GM18519 (cell line): Measurements from ENCODE around the gene CACNA1G.

Experiments
- ATAC-seq: cut with Tn5 transposase; IDR thresholded peaks from one replicate; pipeline ENCODE4 v1.9.1; 2021; ENCODE audit warnings: mild to moderate bottlenecking, moderate library complexity; ENCODE audit not compliant: unreplicated experiment, low FRiP score

Gene CACNA1G

GRCh38 chr17:50607522-50608175, 47.1 kb downstream of the CACNA1G start:
- no peak for ATAC-seq

- no peak for ATAC-seq
Measured at GRCh38 chr17:50608700-50609379, 48.3 kb downstream of the CACNA1G start.

- no peak for ATAC-seq
Measured at GRCh38 chr17:50609380-50610074, 49.0 kb downstream of the CACNA1G start.

GRCh38 chr17:50611634-50612033, 51.1 kb downstream of the CACNA1G start:
- ATAC-seq: no peak

GRCh38 chr17:50612281-50612680, 51.8 kb downstream of the CACNA1G start:
- ATAC-seq: no peak

- ATAC-seq: no peak
Measured at GRCh38 chr17:50613007-50613992, 52.8 kb downstream of the CACNA1G start.

GRCh38 chr17:50614471-50615051, 54.0 kb downstream of the CACNA1G start:
- ATAC-seq: no peak

- ATAC-seq: no peak
Measured at GRCh38 chr17:50615828-50616227, 55.3 kb downstream of the CACNA1G start.

- no peak for ATAC-seq
Measured at GRCh38 chr17:50618300-50618699, 57.8 kb downstream of the CACNA1G start.

GRCh38 chr17:50618941-50619340, 58.4 kb downstream of the CACNA1G start:
- no peak for ATAC-seq

- ATAC-seq: no peak
Measured at GRCh38 chr17:50619489-50619888, 59.0 kb downstream of the CACNA1G start.

- ATAC-seq: no peak
Measured at GRCh38 chr17:50620237-50620636, 59.7 kb downstream of the CACNA1G start.

GRCh38 chr17:50620858-50621257, 60.3 kb downstream of the CACNA1G start:
- no peak for ATAC-seq

- ATAC-seq: no peak
Measured at GRCh38 chr17:50621574-50622031, 61.1 kb downstream of the CACNA1G start.

- ATAC-seq: no peak
Measured at GRCh38 chr17:50624321-50624934, 63.9 kb downstream of the CACNA1G start.

GRCh38 chr17:50625032-50625871, 64.7 kb downstream of the CACNA1G start:
- no peak for ATAC-seq

- ATAC-seq: no peak
Measured at GRCh38 chr17:50626037-50626574, 65.6 kb downstream of the CACNA1G start.

- no peak for ATAC-seq
Measured at GRCh38 chr17:50627036-50627781, 66.7 kb downstream of the CACNA1G start.
